ENCODE measurements around the gene RAMACL. TPM values are rescaled to one million over a fixed set of nuclear protein-coding genes. Genes with fewer than 3 reads are reported as not detected.
A peak's percentile ranks its signal among the peaks of the same experiment; 100 is the strongest.

The RAMACL gene
- total and polyA plus RNA-seq, 4 donors: 0.22 to 0.59 (median 0.31) TPM

GRCh38 chr6:166588691-166589336, 2.3 kb upstream of the RAMACL start:
- Histone ChIP-seq H3K9me3 (ENCODE audit: control insufficient read depth in 4 of 4, low read length in 3 of 4) (no peaks in the 10 kb centered on the region), H3K27me3 (ENCODE audit: control insufficient read depth in 4 of 4, insufficient read depth in 4 of 4, low read length in 3 of 4) (no peaks in the 10 kb centered on the region), H3K4me1 (ENCODE audit: control insufficient read depth in 4 of 4, insufficient read depth in 4 of 4, low read length in 3 of 4) (no peaks in the 10 kb centered on the region), H3K36me3 (ENCODE audit: control insufficient read depth in 4 of 4, insufficient read depth in 3 of 4, low read depth in 1 of 4, low read length in 3 of 4) (no peaks in the 10 kb centered on the region), H3K9ac (ENCODE audit: low read depth in 1 of 2, low read length in 2 of 2) (no peak overlapping the region), H3K27ac (ENCODE audit: low read depth in 1 of 2, low read length in 2 of 2) (no peak overlapping the region), H3K4me3 (ENCODE audit: low read depth in 1 of 3, low read length in 3 of 3) (no peak overlapping the region)
- 85% methylated on average over 11 of the region's 11 CpGs for WGBS
- TF ChIP-seq SP1 (IDR thresholded peaks at IDR 0.05) (no peak), HNF4A (conservative IDR thresholded peaks at IDR 0.05) (no peak), NR2F2 (IDR thresholded peaks at IDR 0.05) (no peak), RAD21 (IDR thresholded peaks at IDR 0.05) (no peak), CTCF (IDR thresholded peaks at IDR 0.05; ENCODE audit: low read depth, low read length, missing input control) (no peak), JUND (IDR thresholded peaks at IDR 0.05) (no peak), GABPA (IDR thresholded peaks at IDR 0.05 in 1 of 2, conservative IDR thresholded peaks at IDR 0.05 in 1 of 2) (no peak), MAX (IDR thresholded peaks at IDR 0.05) (no peak), HNF4G (IDR thresholded peaks at IDR 0.05) (no peak), ATF3 (IDR thresholded peaks at IDR 0.05) (no peak), YY1 (IDR thresholded peaks at IDR 0.05) (no peak), REST (IDR thresholded peaks at IDR 0.05) (no peak)
- no peak for DNase-seq (ENCODE audit: low spot score)

GRCh38 chr6:166587631-166588413, 1.3 kb upstream of the RAMACL start:
- Histone ChIP-seq H3K4me1 (ENCODE audit: control insufficient read depth in 4 of 4, insufficient read depth in 4 of 4, low read length in 3 of 4) (no peaks in the 10 kb centered on the region), H3K27ac (ENCODE audit: low read depth in 1 of 2, low read length in 2 of 2) (no peak overlapping the region), H3K36me3 (ENCODE audit: control insufficient read depth in 4 of 4, insufficient read depth in 3 of 4, low read depth in 1 of 4, low read length in 3 of 4) (no peaks in the 10 kb centered on the region), H3K9ac (ENCODE audit: low read depth in 1 of 2, low read length in 2 of 2) (no peak overlapping the region), H3K9me3 (ENCODE audit: control insufficient read depth in 4 of 4, low read length in 3 of 4) (no peaks in the 10 kb centered on the region), H3K4me3 (ENCODE audit: low read depth in 1 of 3, low read length in 3 of 3) (no peak overlapping the region), H3K27me3 (ENCODE audit: control insufficient read depth in 4 of 4, insufficient read depth in 4 of 4, low read length in 3 of 4) (no peaks in the 10 kb centered on the region)
- 72% methylated on average over 10 of the region's 10 CpGs for WGBS
- DNase-seq (ENCODE audit: low spot score): no peak
- TF ChIP-seq REST (IDR thresholded peaks at IDR 0.05): peak; percentile 78
- TF ChIP-seq MAX (IDR thresholded peaks at IDR 0.05): no peak
